ENCODE data around the gene BEND6.

GRCh38 chr6:56962441-56962840 is 7.5 kb downstream of the BEND6 start:
- TF ChIP-seq POLR2AphosphoS5 (IDR thresholded peaks at IDR 0.05), result no peak
- no peak for TF ChIP-seq CTCF (IDR thresholded peaks at IDR 0.05)
